ENCODE measurements around the gene KIAA0753. TPM values are rescaled to one million over a fixed set of nuclear protein-coding genes. Genes with fewer than 3 reads are reported as not detected.

KIAA0753 gene
- total RNA-seq, 1 experiment from 2014 or later = 18.3 TPM

- POLR2A ChIA-PET = no interaction called here
These were observed 110.1 kb downstream of the KIAA0753 start for GRCh38 chr17:6530324-6530920.

More at GRCh38 chr17:6530324-6530920, 110.1 kb downstream of the KIAA0753 start:
- no peak for DNase-seq (ENCODE audit: low read depth, low spot score)
- Histone ChIP-seq H3K36me3 (ENCODE audit: control insufficient read depth in 1 of 2, insufficient read depth in 2 of 2, low read length in 2 of 2) (no peaks in the 10 kb centered on the region), H4K20me1 (ENCODE audit: insufficient read depth) (no peaks in the 10 kb centered on the region), H3K9me3 (ENCODE audit: control insufficient read depth in 1 of 2, insufficient read depth in 1 of 2, low read depth in 1 of 2, low read length in 2 of 2) (no peaks in the 10 kb centered on the region), H3K4me1 (ENCODE audit: control insufficient read depth in 1 of 2, insufficient read depth in 2 of 2, low read length in 2 of 2) (peaks cover 0 to 14% of the 10 kb centered on the region in 2 experiments; a peak in 2 of 4 replicates), H3K27me3 (ENCODE audit: insufficient read depth, low read length) (no peaks in the 10 kb centered on the region), H3K9me2 (ENCODE audit: insufficient read depth) (no peaks in the 10 kb centered on the region), H3K79me2 (ENCODE audit: insufficient read depth, low read length) (no peaks in the 10 kb centered on the region), H2AFZ (ENCODE audit: low read depth, low read length, poor library complexity, severe bottlenecking) (no peak overlapping the region), H3K9ac (ENCODE audit: low read length) (no peak overlapping the region), H3K4me3 (replicated peaks in 1 of 2; ENCODE audit: low read depth in 1 of 2, low read length in 2 of 2) (no peak overlapping the region), H3K4me2 (ENCODE audit: low read length) (no peak overlapping the region), H3K27ac (ENCODE audit: low read depth, low read length) (no peak overlapping the region)
- CTCF ChIA-PET = no interaction called here
- no peak for ATAC-seq
- RAD21 ChIA-PET (ENCODE audit: low non-redundant PET in 1 of 2, low total read pairs in 2 of 2, uncharacterized antibody in 2 of 2, unreplicated experiment in 2 of 2) = no interaction called here
- TF ChIP-seq ZNF274 (IDR thresholded peaks at IDR 0.05; ENCODE audit: low read depth, low read length) (no peak), CTCF (IDR thresholded peaks at IDR 0.05 in 2 of 3, conservative IDR thresholded peaks at IDR 0.05 in 1 of 3; ENCODE audit: borderline replicate concordance in 1 of 3, insufficient read depth in 1 of 3, low read depth in 2 of 3, low read length in 2 of 3) (no peak), ZBTB33 (IDR thresholded peaks at IDR 0.05; ENCODE audit: extremely low read depth, insufficient replicate concordance, low read length) (no peak), ZFX (IDR thresholded peaks at IDR 0.05) (no peak), ELF1 (IDR thresholded peaks at IDR 0.05; ENCODE audit: borderline replicate concordance, low read depth) (no peak), RAD21 (IDR thresholded peaks at IDR 0.05; ENCODE audit: low read depth) (no peak), MAX (IDR thresholded peaks at IDR 0.05) (no peak), EZH2 (IDR thresholded peaks at IDR 0.05) (no peak), SRF (IDR thresholded peaks at IDR 0.05; ENCODE audit: low read depth) (no peak), POLR2AphosphoS5 (IDR thresholded peaks at IDR 0.05; ENCODE audit: low read depth, low read length) (no peak), POLR2A (IDR thresholded peaks at IDR 0.05; ENCODE audit: borderline replicate concordance, extremely low read depth, insufficient read depth, insufficient read length) (no peak), CBX3 (IDR thresholded peaks at IDR 0.05; ENCODE audit: low read depth) (no peak), SIN3A (IDR thresholded peaks at IDR 0.05; ENCODE audit: low read depth) (no peak), CEBPB (IDR thresholded peaks at IDR 0.05; ENCODE audit: low read depth) (no peak), SP1 (IDR thresholded peaks at IDR 0.05; ENCODE audit: low read depth) (no peak), EZH2phosphoT487 (IDR thresholded peaks at IDR 0.05; ENCODE audit: borderline replicate concordance) (no peak), EGR1 (IDR thresholded peaks at IDR 0.05; ENCODE audit: low read depth) (no peak), FOSL1 (IDR thresholded peaks at IDR 0.05; ENCODE audit: low read depth) (no peak)
- TF ChIP-seq, protein P1, sequence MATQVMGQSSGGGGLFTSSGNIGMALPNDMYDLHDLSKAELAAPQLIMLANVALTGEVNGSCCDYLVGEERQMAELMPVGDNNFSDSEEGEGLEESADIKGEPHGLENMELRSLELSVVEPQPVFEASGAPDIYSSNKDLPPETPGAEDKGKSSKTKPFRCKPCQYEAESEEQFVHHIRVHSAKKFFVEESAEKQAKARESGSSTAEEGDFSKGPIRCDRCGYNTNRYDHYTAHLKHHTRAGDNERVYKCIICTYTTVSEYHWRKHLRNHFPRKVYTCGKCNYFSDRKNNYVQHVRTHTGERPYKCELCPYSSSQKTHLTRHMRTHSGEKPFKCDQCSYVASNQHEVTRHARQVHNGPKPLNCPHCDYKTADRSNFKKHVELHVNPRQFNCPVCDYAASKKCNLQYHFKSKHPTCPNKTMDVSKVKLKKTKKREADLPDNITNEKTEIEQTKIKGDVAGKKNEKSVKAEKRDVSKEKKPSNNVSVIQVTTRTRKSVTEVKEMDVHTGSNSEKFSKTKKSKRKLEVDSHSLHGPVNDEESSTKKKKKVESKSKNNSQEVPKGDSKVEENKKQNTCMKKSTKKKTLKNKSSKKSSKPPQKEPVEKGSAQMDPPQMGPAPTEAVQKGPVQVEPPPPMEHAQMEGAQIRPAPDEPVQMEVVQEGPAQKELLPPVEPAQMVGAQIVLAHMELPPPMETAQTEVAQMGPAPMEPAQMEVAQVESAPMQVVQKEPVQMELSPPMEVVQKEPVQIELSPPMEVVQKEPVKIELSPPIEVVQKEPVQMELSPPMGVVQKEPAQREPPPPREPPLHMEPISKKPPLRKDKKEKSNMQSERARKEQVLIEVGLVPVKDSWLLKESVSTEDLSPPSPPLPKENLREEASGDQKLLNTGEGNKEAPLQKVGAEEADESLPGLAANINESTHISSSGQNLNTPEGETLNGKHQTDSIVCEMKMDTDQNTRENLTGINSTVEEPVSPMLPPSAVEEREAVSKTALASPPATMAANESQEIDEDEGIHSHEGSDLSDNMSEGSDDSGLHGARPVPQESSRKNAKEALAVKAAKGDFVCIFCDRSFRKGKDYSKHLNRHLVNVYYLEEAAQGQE (IDR thresholded peaks at IDR 0.05; ENCODE audit: low read depth) = no peak
- intact Hi-C loops (cut with micrococcal nuclease) = no loop called here
- BruUV-seq (replicated peaks) = no TSS peak
